K562 (cell line): Measurements from ENCODE around the gene TGFBR2. TPM values are rescaled to one million over a fixed set of nuclear protein-coding genes. Genes with fewer than 3 reads are reported as not detected.

ENCODE experiments used
- CHD1 ChIP-seq: fragments of 200-600 bp; sonication (generic); IDR thresholded peaks from one replicate; pipeline ENCODE4 v1.6.1; 2012; ENCODE audit warnings: mild to moderate bottlenecking, moderate library complexity, low read length, inconsistent platforms
- RFX5 ChIP-seq: IDR thresholded peaks from 2 replicates; pipeline ENCODE4 v1.6.1; 2011; ENCODE audit warnings: low read depth, mild to moderate bottlenecking, improper control_type of control experiment, low read length
- ZNF165 ChIP-seq: fragments of 250-450 bp; sonication (Bioruptor Pico); IDR thresholded peaks from 2 replicates; pipeline ENCODE4 v1.4.0; 2020; ENCODE audit warnings: borderline replicate concordance
- ZNF224 ChIP-seq: sonication (generic); formaldehyde crosslinking; IDR thresholded peaks from 2 replicates; pipeline ENCODE4 v1.8.0; 2022; ENCODE audit warnings: mild to moderate bottlenecking, missing genetic modification reagents
- polyA plus RNA-seq, 8 experiments: library from polyadenylated mRNA; depleted of rRNA in 4 of 8; stranded (reverse) in 5 of 8; unstranded in 3 of 8; fragments of >200 nt; fragmentation: Nextera tagmentation in 2 of 8; fragmentation: Illumina TruSeq in 1 of 8; extraction: Ambion mirVana in 2 of 8; extraction: Trizol in 1 of 8; gene quantifications; 2 replicates each; pipeline versions ENCODE4 v1.2.1 to v1.2.3, GENCODE V29; 2011 to 2014; ENCODE audit warnings: inconsistent platforms in 1 of 8, missing spikeins in 1 of 8
- total RNA-seq, 7 experiments: library from RNA; depleted of rRNA in 6 of 7; stranded (reverse); fragments of >200 nt in 6 of 7; fragmentation: Illumina TruSeq in 2 of 7; extraction: Trizol in 2 of 7; gene quantifications; 2 replicates each; pipeline versions ENCODE4 v1.2.1 to v1.2.3, GENCODE V29; 2011 to 2021; ENCODE audit warnings: low replicate concordance in 1 of 7
- TF ChIP-seq, protein P1 (sequence below): fragments of 250-450 bp; sonication (Bioruptor Pico); IDR thresholded peaks from 2 replicates; pipeline ENCODE4 v1.4.0; 2020
- TF ChIP-seq, protein P2 (sequence below): sonication (generic); IDR thresholded peaks from 2 replicates; pipeline ENCODE4 v1.6.1; 2016

TGFBR2 gene
- total and polyA plus RNA-seq, 9 of the 15 experiments (the other 6 are each of a cell fraction or from before 2014, with no cell fraction given), result 0.11 to 0.84 (median 0.24) TPM

DNA sequence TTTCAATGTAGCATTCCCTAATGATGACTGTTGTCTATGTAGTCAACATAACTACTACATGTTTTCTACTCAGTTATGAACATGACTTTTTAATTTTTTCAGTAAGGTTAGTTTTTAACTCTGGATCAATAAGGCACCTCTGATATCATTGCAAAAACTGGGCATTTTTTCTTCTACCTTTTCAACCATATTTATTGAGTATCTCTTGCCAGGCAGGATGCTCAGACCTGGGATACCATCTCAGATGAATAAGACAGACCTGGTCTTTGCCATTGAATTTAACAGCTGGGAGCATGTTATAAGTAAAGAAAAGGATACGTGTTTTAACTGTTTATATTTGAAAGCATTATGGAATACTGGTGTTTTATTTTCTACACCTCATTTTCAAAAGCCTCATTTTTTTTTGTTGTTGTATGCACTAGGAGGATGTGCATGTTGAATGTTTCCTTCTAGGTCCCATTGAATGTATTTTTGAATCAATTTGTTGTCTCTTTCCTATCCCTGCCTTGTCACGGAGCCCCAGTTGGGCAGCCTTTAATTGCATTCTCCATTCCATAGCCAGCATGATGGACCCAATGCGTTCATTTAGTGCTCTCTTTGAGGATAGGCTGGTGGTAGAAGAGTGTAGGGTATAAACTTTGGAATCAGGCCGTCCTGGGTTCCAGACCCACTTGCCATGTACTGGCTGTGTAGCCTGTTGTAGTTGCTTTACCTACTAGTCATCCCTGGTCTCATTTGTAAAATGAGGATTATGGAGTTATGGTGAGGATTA, 3.7 kb downstream of the TGFBR2 start (continued):
- TF ChIP-seq, protein P1, sequence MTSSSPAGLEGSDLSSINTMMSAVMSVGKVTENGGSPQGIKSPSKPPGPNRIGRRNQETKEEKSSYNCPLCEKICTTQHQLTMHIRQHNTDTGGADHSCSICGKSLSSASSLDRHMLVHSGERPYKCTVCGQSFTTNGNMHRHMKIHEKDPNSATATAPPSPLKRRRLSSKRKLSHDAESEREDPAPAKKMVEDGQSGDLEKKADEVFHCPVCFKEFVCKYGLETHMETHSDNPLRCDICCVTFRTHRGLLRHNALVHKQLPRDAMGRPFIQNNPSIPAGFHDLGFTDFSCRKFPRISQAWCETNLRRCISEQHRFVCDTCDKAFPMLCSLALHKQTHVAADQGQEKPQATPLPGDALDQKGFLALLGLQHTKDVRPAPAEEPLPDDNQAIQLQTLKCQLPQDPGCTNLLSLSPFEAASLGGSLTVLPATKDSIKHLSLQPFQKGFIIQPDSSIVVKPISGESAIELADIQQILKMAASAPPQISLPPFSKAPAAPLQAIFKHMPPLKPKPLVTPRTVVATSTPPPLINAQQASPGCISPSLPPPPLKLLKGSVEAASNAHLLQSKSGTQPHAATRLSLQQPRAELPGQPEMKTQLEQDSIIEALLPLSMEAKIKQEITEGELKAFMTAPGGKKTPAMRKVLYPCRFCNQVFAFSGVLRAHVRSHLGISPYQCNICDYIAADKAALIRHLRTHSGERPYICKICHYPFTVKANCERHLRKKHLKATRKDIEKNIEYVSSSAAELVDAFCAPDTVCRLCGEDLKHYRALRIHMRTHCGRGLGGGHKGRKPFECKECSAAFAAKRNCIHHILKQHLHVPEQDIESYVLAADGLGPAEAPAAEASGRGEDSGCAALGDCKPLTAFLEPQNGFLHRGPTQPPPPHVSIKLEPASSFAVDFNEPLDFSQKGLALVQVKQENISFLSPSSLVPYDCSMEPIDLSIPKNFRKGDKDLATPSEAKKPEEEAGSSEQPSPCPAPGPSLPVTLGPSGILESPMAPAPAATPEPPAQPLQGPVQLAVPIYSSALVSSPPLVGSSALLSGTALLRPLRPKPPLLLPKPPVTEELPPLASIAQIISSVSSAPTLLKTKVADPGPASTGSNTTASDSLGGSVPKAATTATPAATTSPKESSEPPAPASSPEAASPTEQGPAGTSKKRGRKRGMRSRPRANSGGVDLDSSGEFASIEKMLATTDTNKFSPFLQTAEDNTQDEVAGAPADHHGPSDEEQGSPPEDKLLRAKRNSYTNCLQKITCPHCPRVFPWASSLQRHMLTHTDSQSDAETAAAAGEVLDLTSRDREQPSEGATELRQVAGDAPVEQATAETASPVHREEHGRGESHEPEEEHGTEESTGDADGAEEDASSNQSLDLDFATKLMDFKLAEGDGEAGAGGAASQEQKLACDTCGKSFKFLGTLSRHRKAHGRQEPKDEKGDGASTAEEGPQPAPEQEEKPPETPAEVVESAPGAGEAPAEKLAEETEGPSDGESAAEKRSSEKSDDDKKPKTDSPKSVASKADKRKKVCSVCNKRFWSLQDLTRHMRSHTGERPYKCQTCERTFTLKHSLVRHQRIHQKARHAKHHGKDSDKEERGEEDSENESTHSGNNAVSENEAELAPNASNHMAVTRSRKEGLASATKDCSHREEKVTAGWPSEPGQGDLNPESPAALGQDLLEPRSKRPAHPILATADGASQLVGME (CRISPR knock-in tag), result no peak
- no peak for TF ChIP-seq RFX5
- TF ChIP-seq, protein P2, sequence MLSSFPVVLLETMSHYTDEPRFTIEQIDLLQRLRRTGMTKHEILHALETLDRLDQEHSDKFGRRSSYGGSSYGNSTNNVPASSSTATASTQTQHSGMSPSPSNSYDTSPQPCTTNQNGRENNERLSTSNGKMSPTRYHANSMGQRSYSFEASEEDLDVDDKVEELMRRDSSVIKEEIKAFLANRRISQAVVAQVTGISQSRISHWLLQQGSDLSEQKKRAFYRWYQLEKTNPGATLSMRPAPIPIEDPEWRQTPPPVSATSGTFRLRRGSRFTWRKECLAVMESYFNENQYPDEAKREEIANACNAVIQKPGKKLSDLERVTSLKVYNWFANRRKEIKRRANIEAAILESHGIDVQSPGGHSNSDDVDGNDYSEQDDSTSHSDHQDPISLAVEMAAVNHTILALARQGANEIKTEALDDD, result no peak
- TF ChIP-seq ZNF224 (CRISPR knock-in tag), result no peak
- TF ChIP-seq ZNF165 (CRISPR knock-in tag), result no peak
- TF ChIP-seq CHD1, result no peak
